Measurements from ENCODE around the gene DPT. TPM values are rescaled to one million over a fixed set of nuclear protein-coding genes. Genes with fewer than 3 reads are reported as not detected.

Gene DPT
- total RNA-seq, 3 donors from 2014 or later (not counting 1 experiment from before 2014, with no cell fraction given), result not detected

- intact Hi-C loops (cut with micrococcal nuclease), result no loop called here
- ATAC-seq (no peak), DNase-seq (no peak)
- no peak overlapping the region for H3K4me3 Mint-ChIP-seq
- TF ChIP-seq CTCF (IDR thresholded peaks at IDR 0.05), result no peak
- no peak overlapping the region for H3K27ac ChIP-seq (ENCODE audit: low read length)
- H3K4me1 ChIP-seq (ENCODE audit: control insufficient read depth, insufficient read depth, low read length), result no peaks in the 10 kb centered on the region
- no peak overlapping the region for H3K4me3 ChIP-seq (ENCODE audit: low read length)
- no peaks in the 10 kb centered on the region for H3K36me3 ChIP-seq (ENCODE audit: control insufficient read depth, insufficient read depth, low read length)
- no peak overlapping the region for H3K27ac Mint-ChIP-seq
- H3K9me3 ChIP-seq (ENCODE audit: control insufficient read depth, insufficient read depth, low read length), result no peaks in the 10 kb centered on the region
- H3K4me1 Mint-ChIP-seq, result no peaks in the 10 kb centered on the region
- no peaks in the 10 kb centered on the region for H3K27me3 ChIP-seq (ENCODE audit: control insufficient read depth, insufficient read depth, low read length)
- WGBS (ENCODE audit: insufficient coverage), result 100% methylated on average over 1 of the region's 1 CpG
- H3K27me3 Mint-ChIP-seq (ENCODE audit: low read depth in 2 of 2), result peaks cover 9 to 12% of the 10 kb centered on the region in 2 donors
- H3K9me3 Mint-ChIP-seq, result peaks cover 3 to 6% of the 10 kb centered on the region in 2 donors
- H3K36me3 Mint-ChIP-seq, result peaks cover 12% of the 10 kb centered on the region
Measured at GRCh38 chr1:168676861-168677260, 52.1 kb downstream of the DPT start.

- Mint-ChIP-seq H3K9me3 (peaks cover 2 to 3% of the 10 kb centered on the region in 2 donors), H3K27me3 (ENCODE audit: low read depth in 2 of 2) (peaks cover 5 to 9% of the 10 kb centered on the region in 2 donors), H3K27ac (no peak overlapping the region), H3K4me1 (no peaks in the 10 kb centered on the region), H3K36me3 (peaks cover 6% of the 10 kb centered on the region), H3K4me3 (no peak overlapping the region)
- H3K27ac ChIP-seq (ENCODE audit: low read length), result no peak overlapping the region
- no peak overlapping the region for H3K4me3 ChIP-seq (ENCODE audit: low read length)
- ATAC-seq (no peak), DNase-seq (no peak)
- no peaks in the 10 kb centered on the region for H3K27me3 ChIP-seq (ENCODE audit: control insufficient read depth, insufficient read depth, low read length)
- TF ChIP-seq CTCF (IDR thresholded peaks at IDR 0.05), result no peak
- H3K4me1 ChIP-seq (ENCODE audit: control insufficient read depth, insufficient read depth, low read length), result no peaks in the 10 kb centered on the region
- no peaks in the 10 kb centered on the region for H3K36me3 ChIP-seq (ENCODE audit: control insufficient read depth, insufficient read depth, low read length)
- intact Hi-C loops (cut with micrococcal nuclease), result no loop called here
- 73% methylated on average over 5 of the region's 6 CpGs for WGBS (ENCODE audit: insufficient coverage)
- no peaks in the 10 kb centered on the region for H3K9me3 ChIP-seq (ENCODE audit: control insufficient read depth, insufficient read depth, low read length)
Measured at GRCh38 chr1:168676029-168676812, 52.8 kb downstream of the DPT start.

DNA sequence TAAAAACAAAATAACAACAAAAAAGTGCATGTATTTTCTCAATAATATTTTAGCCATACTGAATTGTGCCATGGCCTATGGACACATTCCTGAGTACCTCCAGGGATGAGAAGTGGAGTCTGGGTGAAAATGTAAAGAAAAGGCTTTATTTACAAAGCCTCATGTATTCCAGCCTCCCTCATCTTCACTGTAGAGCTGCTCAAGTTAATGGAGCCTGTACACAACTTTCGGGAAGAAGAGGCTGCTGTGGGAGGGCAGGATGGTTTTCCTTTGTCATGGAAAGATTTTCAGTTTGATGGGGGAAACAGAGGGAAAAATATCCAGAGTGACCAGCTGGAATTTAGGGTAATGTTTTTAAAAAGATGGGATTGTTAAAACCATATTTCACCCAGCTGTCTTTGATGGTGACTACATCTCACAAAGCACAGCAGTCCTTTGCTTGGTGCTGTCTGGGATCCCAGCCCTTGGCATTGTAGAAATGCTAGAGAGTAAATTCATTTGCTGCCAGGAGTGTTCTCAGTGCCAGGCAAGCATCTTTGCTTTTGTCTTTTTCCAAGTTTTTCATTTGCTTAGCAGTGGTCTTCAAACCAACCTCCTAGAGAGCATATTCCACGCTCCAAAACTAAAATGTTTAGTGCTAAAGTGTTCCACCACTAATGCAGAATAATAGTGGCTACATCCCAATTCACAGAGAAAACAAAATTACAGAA is 54.9 kb downstream of the DPT start:
- H3K36me3 Mint-ChIP-seq, result no peaks in the 10 kb centered on the region
- no peaks in the 10 kb centered on the region for H3K36me3 ChIP-seq (ENCODE audit: control insufficient read depth, insufficient read depth, low read length)
- intact Hi-C loops (cut with micrococcal nuclease), result no loop called here
- no peak overlapping the region for H3K27ac Mint-ChIP-seq
- H3K27me3 ChIP-seq (ENCODE audit: control insufficient read depth, insufficient read depth, low read length), result no peaks in the 10 kb centered on the region
- H3K4me1 Mint-ChIP-seq, result no peaks in the 10 kb centered on the region
- H3K27ac ChIP-seq (ENCODE audit: low read length), result no peak overlapping the region
- DNase-seq (no peak), ATAC-seq (no peak)
- H3K4me1 ChIP-seq (ENCODE audit: control insufficient read depth, insufficient read depth, low read length), result no peaks in the 10 kb centered on the region
- peaks cover 0 to 2% of the 10 kb centered on the region in 2 donors for H3K27me3 Mint-ChIP-seq (ENCODE audit: low read depth in 2 of 2)
- no peak overlapping the region for H3K4me3 ChIP-seq (ENCODE audit: low read length)
- 95% methylated on average over 2 of the region's 2 CpGs for WGBS (ENCODE audit: insufficient coverage)
- no peaks in the 10 kb centered on the region for H3K9me3 ChIP-seq (ENCODE audit: control insufficient read depth, insufficient read depth, low read length)
- H3K9me3 Mint-ChIP-seq, result no peaks in the 10 kb centered on the region
- no peak for TF ChIP-seq CTCF (IDR thresholded peaks at IDR 0.05)
- no peak overlapping the region for H3K4me3 Mint-ChIP-seq
